ENCODE results near the gene C9orf85.
"Not testable (repeated sequence)": the region's sequence is repeated elsewhere in the genome, so short reads cannot be mapped to it uniquely, and the experiment has no call there.

The C9orf85 gene

DNA sequence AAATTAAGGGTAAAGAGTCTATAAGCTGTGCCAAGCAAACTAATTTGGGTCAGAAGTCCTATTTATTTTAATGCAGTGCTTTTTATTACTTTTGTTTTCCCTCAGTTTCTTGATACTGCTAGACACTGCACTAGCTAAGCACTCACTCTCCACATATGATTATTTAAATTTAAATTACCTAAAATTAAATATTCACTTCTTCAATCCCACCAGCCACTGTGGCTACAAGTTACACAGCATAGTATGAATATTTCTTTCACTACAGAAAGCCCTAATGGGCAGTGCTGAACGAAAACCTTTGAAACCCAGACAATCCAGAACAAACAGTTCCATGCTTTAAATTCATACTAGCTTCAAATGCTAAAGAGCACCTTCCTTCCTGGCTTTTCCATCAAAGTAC is 24.1 kb upstream of the C9orf85 start:
- Histone ChIP-seq H3K4me3 (ENCODE audit: low read length) (no peak overlapping the region), H3K9ac (ENCODE audit: low read depth, low read length) (no peak overlapping the region), H3K9me3 (ENCODE audit: insufficient read depth, low read depth, low read length) (peaks cover 7% of the 10 kb centered on the region), H3K36me3 (ENCODE audit: insufficient read depth, low read depth, low read length) (peaks cover 10% of the 10 kb centered on the region; the same call in 1 of the 2 replicates), H3K27me3 (ENCODE audit: insufficient read depth, low read length) (no peaks in the 10 kb centered on the region), H3K4me1 (ENCODE audit: insufficient read depth, low read length) (no peaks in the 10 kb centered on the region), H3K27ac (ENCODE audit: low read length) (no peak overlapping the region)

DNA sequence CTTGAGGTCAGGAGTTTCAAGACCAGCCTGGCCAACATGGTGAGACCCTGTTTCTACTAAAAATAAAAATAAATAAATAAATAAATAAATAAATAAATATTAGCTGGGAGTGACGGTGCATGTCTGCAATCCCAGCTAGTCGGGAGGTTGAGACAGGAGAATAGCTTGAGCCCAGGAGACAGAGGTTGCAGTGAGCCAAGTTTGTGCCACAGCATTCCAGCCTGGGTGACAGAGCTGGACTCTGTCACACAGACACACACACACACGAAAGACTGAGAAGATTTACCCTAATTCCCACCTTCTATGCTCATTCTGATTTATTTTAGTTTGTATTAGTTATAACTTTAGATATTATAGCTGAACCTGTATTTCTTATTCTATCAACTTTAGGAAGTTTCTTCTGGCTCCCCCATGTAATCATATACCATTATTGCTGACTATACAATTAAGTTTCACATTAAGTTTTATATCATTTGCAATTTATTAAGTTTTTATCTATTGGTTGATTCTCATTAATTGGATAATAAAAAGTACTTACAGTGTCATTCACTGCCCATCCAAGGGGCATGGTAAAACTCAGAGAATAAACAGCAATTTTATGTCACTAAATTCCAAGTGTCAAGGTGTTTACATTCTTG is 21.3 kb upstream of the C9orf85 start:
- H3K4me1 ChIP-seq (ENCODE audit: insufficient read depth, low read length), result peaks cover under 1% of the 10 kb centered on the region; the same call in 1 of the 2 replicates
- H3K9me3 ChIP-seq (ENCODE audit: insufficient read depth, low read depth, low read length), result no peaks in the 10 kb centered on the region
- H3K27me3 ChIP-seq (ENCODE audit: insufficient read depth, low read length), result no peaks in the 10 kb centered on the region
- H3K36me3 ChIP-seq (ENCODE audit: insufficient read depth, low read depth, low read length), result 0 out of 2 replicates have a peak, but pooled peaks cover 7% of the 10 kb centered on the region
- H3K9ac ChIP-seq (ENCODE audit: low read depth, low read length), result no peak overlapping the region
- H3K4me3 ChIP-seq (ENCODE audit: low read length), result no peak overlapping the region
- no peak overlapping the region for H3K27ac ChIP-seq (ENCODE audit: low read length)

DNA sequence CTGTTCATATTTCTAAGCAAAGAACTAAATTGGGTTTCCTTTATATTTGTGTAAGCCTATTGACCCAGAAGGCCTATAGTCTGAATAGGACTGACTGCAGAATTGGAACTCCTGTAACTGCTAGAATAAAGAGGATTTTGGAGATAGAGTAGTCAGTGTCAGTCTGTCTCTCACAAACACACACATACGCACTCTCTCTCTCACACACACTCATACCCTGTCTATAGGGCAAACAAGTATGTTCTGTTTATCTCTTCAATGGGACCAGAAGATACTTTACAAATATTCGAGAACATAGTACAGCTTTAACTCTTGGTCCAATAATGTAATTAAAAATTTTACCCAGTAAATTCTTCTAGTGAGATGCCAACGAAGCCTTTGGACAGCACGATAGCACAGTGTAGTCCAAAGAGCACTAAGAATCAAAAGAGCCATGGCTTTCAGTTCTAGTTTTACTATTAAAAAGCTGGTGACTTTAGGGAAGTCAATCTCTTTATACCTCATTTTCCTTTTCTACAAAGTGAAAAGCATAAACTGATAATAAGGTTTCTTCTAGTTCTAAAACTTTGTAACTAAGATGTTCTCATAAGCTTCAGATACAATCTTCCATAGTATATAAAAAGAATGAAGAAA is 19.8 kb upstream of the C9orf85 start:
- peaks cover 14% of the 10 kb centered on the region; the same call in 1 of the 2 replicates for H3K36me3 ChIP-seq (ENCODE audit: insufficient read depth, low read depth, low read length)
- no peaks in the 10 kb centered on the region for H3K9me3 ChIP-seq (ENCODE audit: insufficient read depth, low read depth, low read length)
- no peaks in the 10 kb centered on the region for H3K27me3 ChIP-seq (ENCODE audit: insufficient read depth, low read length)
- no peak overlapping the region for H3K27ac ChIP-seq (ENCODE audit: low read length)
- H3K4me3 ChIP-seq (ENCODE audit: low read length), result no peak overlapping the region
- H3K9ac ChIP-seq (ENCODE audit: low read depth, low read length), result no peak overlapping the region
- H3K4me1 ChIP-seq (ENCODE audit: insufficient read depth, low read length), result peaks cover 14% of the 10 kb centered on the region; the same call in 1 of the 2 replicates

DNA sequence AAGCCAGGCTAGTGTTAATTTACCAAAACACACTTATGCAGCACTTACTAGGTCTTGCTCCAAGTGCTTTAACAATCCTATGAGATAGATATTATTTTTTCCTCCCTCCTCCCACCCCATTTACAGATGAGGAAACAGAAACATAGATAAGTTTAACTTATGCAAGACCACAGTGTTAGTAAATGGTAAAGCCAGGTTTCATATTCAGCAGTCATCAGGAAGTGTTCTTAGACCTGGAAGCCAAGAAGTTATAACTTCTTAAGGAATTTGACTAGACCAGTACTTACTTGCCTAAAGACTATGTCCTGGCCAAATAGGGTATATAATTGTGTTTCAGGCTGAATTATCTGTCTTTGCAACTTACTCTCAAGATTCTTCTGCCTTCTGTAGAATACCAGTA is 16.3 kb upstream of the C9orf85 start:
- no peak overlapping the region for H3K9ac ChIP-seq (ENCODE audit: low read depth, low read length)
- H3K9me3 ChIP-seq (ENCODE audit: insufficient read depth, low read depth, low read length), result no peaks in the 10 kb centered on the region
- no peaks in the 10 kb centered on the region for H3K27me3 ChIP-seq (ENCODE audit: insufficient read depth, low read length)
- no peak overlapping the region for H3K4me3 ChIP-seq (ENCODE audit: low read length)
- H3K27ac ChIP-seq (ENCODE audit: low read length), result no peak overlapping the region
- H3K36me3 ChIP-seq (ENCODE audit: insufficient read depth, low read depth, low read length), result peaks cover 16% of the 10 kb centered on the region
- H3K4me1 ChIP-seq (ENCODE audit: insufficient read depth, low read length), result peaks cover 27% of the 10 kb centered on the region; the same call in 1 of the 2 replicates

DNA sequence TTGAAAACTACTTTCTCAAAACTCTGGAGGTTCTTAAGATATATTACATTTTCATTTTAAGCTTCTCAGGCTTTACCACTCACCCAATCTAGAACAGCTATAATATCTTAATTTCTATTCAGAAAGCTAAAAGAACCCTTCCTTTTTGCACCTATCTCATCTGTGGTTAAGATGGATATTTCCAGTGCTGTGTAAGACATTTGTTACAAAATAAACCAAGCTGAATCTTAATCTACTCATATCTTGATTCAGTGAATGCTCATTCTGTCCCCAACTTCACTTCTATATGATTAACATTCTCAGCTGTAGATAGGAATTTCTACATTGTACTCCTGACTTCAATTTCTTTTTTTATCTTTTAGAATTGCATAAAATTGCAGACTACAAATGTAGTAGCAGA is 15.5 kb upstream of the C9orf85 start:
- peaks cover 16% of the 10 kb centered on the region for H3K36me3 ChIP-seq (ENCODE audit: insufficient read depth, low read depth, low read length)
- no peak overlapping the region for H3K4me3 ChIP-seq (ENCODE audit: low read length)
- H3K27ac ChIP-seq (ENCODE audit: low read length), result no peak overlapping the region
- no peaks in the 10 kb centered on the region for H3K9me3 ChIP-seq (ENCODE audit: insufficient read depth, low read depth, low read length)
- H3K4me1 ChIP-seq (ENCODE audit: insufficient read depth, low read length), result peaks cover 29% of the 10 kb centered on the region; the same call in 1 of the 2 replicates
- no peaks in the 10 kb centered on the region for H3K27me3 ChIP-seq (ENCODE audit: insufficient read depth, low read length)
- H3K9ac ChIP-seq (ENCODE audit: low read depth, low read length), result no peak overlapping the region

DNA sequence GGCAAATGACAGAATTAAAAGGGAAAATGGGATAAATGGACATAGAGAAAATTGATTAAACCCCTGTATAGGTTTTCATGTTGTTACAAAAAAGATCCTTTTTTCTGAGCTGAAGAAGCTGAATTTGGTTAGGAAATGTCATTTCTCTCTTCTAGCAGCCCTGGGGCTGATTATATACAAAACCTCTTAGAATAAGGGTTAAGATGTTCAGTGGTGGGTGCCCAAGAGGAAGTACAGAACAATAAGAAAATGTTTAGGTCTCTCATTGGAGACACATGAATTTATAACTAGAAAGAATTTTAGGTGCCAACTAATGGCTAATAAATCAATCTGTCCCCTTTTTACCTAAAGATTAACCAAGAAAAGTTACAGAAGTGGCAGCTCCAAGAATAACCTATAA is 14.7 kb upstream of the C9orf85 start:
- no peak overlapping the region for H3K27ac ChIP-seq (ENCODE audit: low read length)
- H3K36me3 ChIP-seq (ENCODE audit: insufficient read depth, low read depth, low read length), result peaks cover 16% of the 10 kb centered on the region
- H3K9ac ChIP-seq (ENCODE audit: low read depth, low read length), result no peak overlapping the region
- H3K4me1 ChIP-seq (ENCODE audit: insufficient read depth, low read length), result peaks cover 37% of the 10 kb centered on the region
- no peaks in the 10 kb centered on the region for H3K27me3 ChIP-seq (ENCODE audit: insufficient read depth, low read length)
- no peaks in the 10 kb centered on the region for H3K9me3 ChIP-seq (ENCODE audit: insufficient read depth, low read depth, low read length)
- H3K4me3 ChIP-seq (ENCODE audit: low read length), result no peak overlapping the region

DNA sequence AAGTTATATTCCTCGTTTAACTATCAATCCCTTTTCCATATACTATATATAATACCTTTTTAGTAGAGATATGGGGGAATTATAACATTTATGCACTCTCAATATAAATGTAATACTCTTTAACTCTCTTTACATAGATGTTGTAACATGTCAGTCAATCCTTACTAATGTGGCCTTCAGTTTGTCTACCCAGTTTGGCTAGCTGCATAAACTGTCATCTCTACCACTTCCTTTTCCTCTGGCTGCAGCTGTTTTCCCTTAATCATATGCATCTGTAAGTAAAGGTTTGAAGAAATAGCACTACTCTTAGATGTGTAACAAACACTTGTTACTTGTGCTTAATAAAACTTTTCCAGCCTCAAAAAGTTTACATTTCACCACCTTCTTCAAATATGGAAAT is 13.9 kb upstream of the C9orf85 start:
- Histone ChIP-seq H3K4me1 (ENCODE audit: insufficient read depth, low read length) (peaks cover 45% of the 10 kb centered on the region), H3K27me3 (ENCODE audit: insufficient read depth, low read length) (no peaks in the 10 kb centered on the region), H3K9me3 (ENCODE audit: insufficient read depth, low read depth, low read length) (no peaks in the 10 kb centered on the region), H3K27ac (ENCODE audit: low read length) (no peak overlapping the region), H3K9ac (ENCODE audit: low read depth, low read length) (no peak overlapping the region), H3K36me3 (ENCODE audit: insufficient read depth, low read depth, low read length) (peaks cover 16% of the 10 kb centered on the region), H3K4me3 (ENCODE audit: low read length) (no peak overlapping the region)

DNA sequence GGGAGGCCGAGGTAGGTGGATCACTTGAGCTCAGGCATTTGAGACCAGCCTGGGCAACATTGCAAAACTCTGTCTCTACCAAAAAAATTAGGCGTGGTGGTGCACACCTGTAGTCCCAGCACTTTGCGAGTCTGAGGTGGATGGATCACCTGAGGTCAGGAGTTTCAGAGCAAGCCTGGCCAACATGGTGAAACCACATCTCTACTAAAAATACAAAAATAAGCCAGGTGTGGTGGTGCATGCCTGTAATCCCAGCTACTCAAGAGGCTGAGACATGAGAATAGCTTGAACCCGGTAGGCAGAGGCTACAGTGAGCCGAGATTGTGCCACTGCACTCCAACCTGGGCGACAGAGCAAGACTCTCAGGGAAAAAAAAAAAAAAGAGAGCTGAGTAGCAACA is 12.7 kb upstream of the C9orf85 start:
- peaks cover 18% of the 10 kb centered on the region for H3K36me3 ChIP-seq (ENCODE audit: insufficient read depth, low read depth, low read length)
- peaks cover 57% of the 10 kb centered on the region for H3K4me1 ChIP-seq (ENCODE audit: insufficient read depth, low read length)
- not testable (repeated sequence) for H3K27ac ChIP-seq (ENCODE audit: low read length); H3K9ac ChIP-seq (ENCODE audit: low read depth, low read length); H3K4me3 ChIP-seq (ENCODE audit: low read length); H3K9me3 ChIP-seq (ENCODE audit: insufficient read depth, low read depth, low read length); H3K27me3 ChIP-seq (ENCODE audit: insufficient read depth, low read length)

DNA sequence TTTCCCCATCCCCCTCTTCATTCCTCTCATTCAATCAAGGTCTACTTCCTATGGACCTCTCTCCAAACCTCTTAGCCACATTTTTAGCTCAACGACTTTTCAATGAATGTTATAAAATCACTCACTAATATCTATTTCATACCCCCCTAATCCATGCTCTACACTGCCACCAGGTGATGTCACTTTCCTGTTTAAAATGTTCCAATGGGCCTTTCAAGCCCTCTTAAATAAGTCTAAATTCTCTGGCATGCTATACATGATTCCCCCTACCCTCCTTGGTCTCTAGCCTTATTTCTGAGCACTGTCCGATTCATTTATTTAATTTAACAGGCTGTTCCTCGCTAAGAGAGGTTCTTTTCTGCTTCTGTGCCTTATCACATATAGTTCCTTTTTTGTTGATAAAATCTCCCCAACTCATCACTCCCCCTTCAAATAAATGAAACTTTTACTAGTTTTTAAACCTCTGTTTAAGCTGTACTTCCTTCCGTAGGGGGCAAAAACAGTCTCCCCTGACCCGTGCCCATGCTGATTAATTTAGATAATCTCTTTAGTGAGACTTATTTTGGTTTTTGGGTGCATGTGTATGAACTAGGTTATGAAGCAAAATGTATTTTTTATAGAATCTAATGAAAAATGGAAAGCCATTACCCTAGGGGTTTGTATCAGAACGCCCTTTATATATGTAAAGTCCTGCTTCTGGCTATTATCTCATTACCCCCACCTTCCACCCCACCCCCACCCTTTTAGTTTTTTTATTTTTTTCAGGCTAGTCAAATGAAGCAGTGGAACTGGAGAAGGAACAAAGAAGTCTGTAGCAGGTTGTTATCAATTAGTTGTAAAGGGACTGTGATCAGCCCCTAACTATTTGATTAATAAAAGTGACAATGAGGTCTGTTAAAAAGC is 9.5 kb upstream of the C9orf85 start:
- Histone ChIP-seq H3K4me3 (ENCODE audit: low read length) (peak overlapping the region; percentile 25; the same call in 1 of the 2 replicates), H3K36me3 (ENCODE audit: insufficient read depth, low read depth, low read length) (peaks cover 29% of the 10 kb centered on the region), H3K9ac (ENCODE audit: low read depth, low read length) (peak overlapping the region; percentile 45; the same call in 1 of the 2 replicates), H3K9me3 (ENCODE audit: insufficient read depth, low read depth, low read length) (no peaks in the 10 kb centered on the region), H3K4me1 (ENCODE audit: insufficient read depth, low read length) (peaks cover 48% of the 10 kb centered on the region), H3K27ac (ENCODE audit: low read length) (peak overlapping the region; percentile 5), H3K27me3 (ENCODE audit: insufficient read depth, low read length) (no peaks in the 10 kb centered on the region)

DNA sequence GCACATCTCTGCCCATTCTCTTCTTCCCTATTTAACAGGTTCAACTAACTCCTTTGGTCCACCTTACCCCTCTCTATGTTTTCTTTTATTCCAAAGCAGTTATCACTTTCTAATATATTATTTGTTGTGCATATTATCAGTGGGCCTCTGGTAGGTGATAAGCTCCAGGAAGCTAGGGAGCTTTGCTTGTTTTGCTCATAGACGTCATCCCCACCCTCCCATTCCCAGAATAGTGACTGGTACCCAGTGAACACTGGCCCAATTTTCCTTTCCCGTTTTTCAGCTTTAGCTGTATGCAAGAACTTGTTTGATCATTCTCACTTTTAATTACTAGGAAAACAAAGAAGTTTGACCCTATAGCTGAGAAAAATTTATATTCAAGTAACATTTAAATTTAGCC is 7.4 kb upstream of the C9orf85 start:
- H3K9ac ChIP-seq (ENCODE audit: low read depth, low read length), result no peak overlapping the region
- H3K36me3 ChIP-seq (ENCODE audit: insufficient read depth, low read depth, low read length), result peaks cover 29% of the 10 kb centered on the region
- no peak overlapping the region; the same call in 1 of the 2 replicates for H3K4me3 ChIP-seq (ENCODE audit: low read length)
- H3K27ac ChIP-seq (ENCODE audit: low read length), result no peak overlapping the region
- no peaks in the 10 kb centered on the region for H3K9me3 ChIP-seq (ENCODE audit: insufficient read depth, low read depth, low read length)
- peaks cover 58% of the 10 kb centered on the region for H3K4me1 ChIP-seq (ENCODE audit: insufficient read depth, low read length)
- no peaks in the 10 kb centered on the region for H3K27me3 ChIP-seq (ENCODE audit: insufficient read depth, low read length)

DNA sequence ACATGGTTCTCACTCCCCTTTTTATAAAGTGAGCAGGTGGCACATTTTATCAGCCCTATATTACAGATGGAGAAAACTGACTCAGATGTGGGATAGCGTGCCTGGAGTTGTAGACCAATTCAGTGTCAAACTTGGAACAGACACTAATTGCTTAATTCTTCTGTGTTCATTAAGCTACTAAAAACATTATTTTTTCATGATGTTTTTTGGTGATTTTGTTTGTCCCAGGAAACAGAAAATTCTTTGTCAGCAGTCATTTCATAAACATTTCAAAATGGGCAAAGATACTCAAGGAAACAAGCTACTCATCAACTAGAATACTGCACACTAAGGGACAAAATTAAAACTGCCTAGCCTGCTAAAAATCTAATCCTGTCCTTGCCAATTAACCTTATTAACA is 2.6 kb upstream of the C9orf85 start:
- Histone ChIP-seq H3K36me3 (ENCODE audit: insufficient read depth, low read depth, low read length) (peaks cover 26% of the 10 kb centered on the region; the same call in 1 of the 2 replicates), H3K4me3 (ENCODE audit: low read length) (peak overlapping the region; percentile 95), H3K4me1 (ENCODE audit: insufficient read depth, low read length) (peaks cover 24% of the 10 kb centered on the region; the same call in 1 of the 2 replicates), H3K9ac (ENCODE audit: low read depth, low read length) (peak overlapping the region; percentile 95; the same call in 1 of the 2 replicates), H3K9me3 (ENCODE audit: insufficient read depth, low read depth, low read length) (no peaks in the 10 kb centered on the region), H3K27ac (ENCODE audit: low read length) (no peak overlapping the region), H3K27me3 (ENCODE audit: insufficient read depth, low read length) (no peaks in the 10 kb centered on the region)
